ENCODE data around the gene LRRC45.

GRCh38 chr17:82079001-82079677 is 56.0 kb downstream of the LRRC45 start:
- TF ChIP-seq CTCF (conservative IDR thresholded peaks at IDR 0.05 in 1 of 2, IDR thresholded peaks at IDR 0.05 in 1 of 2; ENCODE audit: low read depth in 1 of 2, low read length in 2 of 2): no peak
- no peak for TF ChIP-seq EZH2 (IDR thresholded peaks at IDR 0.05; ENCODE audit: low read length, missing control alignments)
